Left lobe of liver (tissue), 2 donors: ENCODE data around the gene OR2AJ1. TPM values are rescaled to one million over a fixed set of nuclear protein-coding genes. Genes with fewer than 3 reads are reported as not detected.

Experiments used
- ATAC-seq: fragments of 200-7000 bp; cut with Tn5 transposase; one replicate; pipeline ENCODE4 v1.9.1; 2020; ENCODE audit warnings: mild to moderate bottlenecking, moderate library complexity
- DNase-seq: peaks from one replicate; pipeline ENCODE4 v3.0.0-alpha.2; 2020; ENCODE audit warnings: low spot score
- total RNA-seq: library from RNA; stranded (reverse); gene quantifications from one replicate; pipeline ENCODE4 v1.2.1, GENCODE V29; 2021
- donor health status: DM: no; HTN: no; CAD: no; lungs with moderate emphysema.
- donor health status: DM: no; HTN: yes; CAD: no.

The OR2AJ1 gene
- total RNA-seq, 1 donor from 2014 or later = not detected

DNA sequence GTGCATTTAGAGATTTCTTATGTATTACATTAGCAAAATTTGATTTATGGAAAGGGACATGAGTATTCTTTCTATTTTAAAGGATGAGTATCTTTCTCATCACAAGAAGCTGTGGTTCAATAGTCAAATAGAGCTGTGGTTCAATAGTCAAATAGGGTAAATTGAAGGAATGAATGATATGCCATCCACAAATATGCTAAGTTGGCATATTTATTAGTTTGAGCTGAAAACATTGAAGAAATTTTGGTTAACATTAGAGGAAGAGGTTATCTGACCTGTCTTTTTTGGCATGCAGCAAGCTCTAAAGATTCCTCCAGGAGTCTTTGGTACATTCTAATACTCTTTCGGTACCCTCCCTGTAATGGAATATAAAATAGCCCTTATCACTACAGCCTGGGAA is 28.7 kb downstream of the OR2AJ1 start:
- DNase-seq (no peak), ATAC-seq (no peak)

- ATAC-seq (no peak), DNase-seq (no peak)
These were observed 37.1 kb downstream of the OR2AJ1 start for GRCh38 chr1:247961791-247962190.

DNA sequence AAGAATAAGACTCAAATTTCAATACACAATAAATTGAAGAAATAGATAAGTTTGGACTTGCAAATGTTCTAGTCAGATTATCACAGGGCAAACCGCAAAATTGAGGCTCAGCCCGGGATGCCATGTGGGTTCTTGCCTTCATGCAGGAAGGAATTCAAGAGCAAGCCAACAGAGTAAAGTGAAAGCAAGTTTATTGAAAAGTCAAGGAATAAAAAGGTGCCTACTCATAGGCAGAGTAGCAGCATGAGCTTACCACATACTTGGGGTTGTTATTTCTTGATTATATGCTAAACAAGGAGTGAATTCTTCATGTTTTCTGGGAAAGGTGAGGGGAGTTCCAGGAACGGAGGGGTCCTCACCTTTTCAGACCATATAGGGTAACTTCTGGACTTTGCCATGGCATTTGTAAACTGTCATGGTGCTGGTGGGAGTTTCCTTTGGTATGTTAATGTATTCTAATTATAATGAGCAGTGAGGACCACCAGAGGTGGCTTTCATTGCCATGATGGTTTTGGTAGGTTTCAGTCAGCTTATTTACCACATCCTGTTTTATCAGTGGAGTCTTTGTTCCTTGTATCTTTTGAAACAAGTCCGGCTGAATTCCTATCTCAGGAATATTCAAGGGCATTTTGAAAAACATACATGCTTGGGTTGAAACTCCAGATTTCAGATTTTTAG is 38.4 kb downstream of the OR2AJ1 start:
- ATAC-seq = no peak
- no peak for DNase-seq

GRCh38 chr1:247964933-247965332 is 40.2 kb downstream of the OR2AJ1 start, which contains the start of gene OR2AK2:
OR2AK2 (plus strand) TSS chr1:247965233; CDS start chr1:247965377, 144 bp downstream.
- DNase-seq (no peak), ATAC-seq (no peak)

- ATAC-seq (no peak), DNase-seq (no peak)
These were observed 42.0 kb downstream of the OR2AJ1 start for GRCh38 chr1:247966532-247967204.

Other genes with a start within 250 kb of the OR2AJ1 start
- gene OR13G1, start 245.2 kb upstream of the OR2AJ1 start, total RNA-seq = not detected
- not detected for gene OR6F1, start 208.2 kb upstream of the OR2AJ1 start, total RNA-seq
- gene OR14K1, start 186.3 kb upstream of the OR2AJ1 start, total RNA-seq = not detected
- gene OR14A2, start 176.7 kb upstream of the OR2AJ1 start, total RNA-seq = not detected
- gene OR1C1, start 164.3 kb upstream of the OR2AJ1 start, total RNA-seq = not detected
- gene OR14A16, start 100.8 kb upstream of the OR2AJ1 start, total RNA-seq = not detected
- not detected for gene OR11L1, start 83.0 kb upstream of the OR2AJ1 start, total RNA-seq
- 0.18 TPM for gene TRIM58, start 67.7 kb upstream of the OR2AJ1 start, total RNA-seq
- gene OR2W3, start 29.3 kb upstream of the OR2AJ1 start, total RNA-seq = not detected
- gene OR2T8, start 4.6 kb upstream of the OR2AJ1 start, total RNA-seq = not detected
- gene OR2L8, start 24.0 kb downstream of the OR2AJ1 start, total RNA-seq = not detected
- gene OR2AK2, start 40.3 kb downstream of the OR2AJ1 start, total RNA-seq = not detected
- not detected for gene OR2L5, start 88.8 kb downstream of the OR2AJ1 start, total RNA-seq
- gene OR2L2, start 105.2 kb downstream of the OR2AJ1 start, total RNA-seq = 0.05 TPM
- not detected for gene OR2L3, start 121.9 kb downstream of the OR2AJ1 start, total RNA-seq
- not detected for gene OR2L13, start 170.3 kb downstream of the OR2AJ1 start, total RNA-seq
- not detected for gene OR2M5, start 220.3 kb downstream of the OR2AJ1 start, total RNA-seq
- gene OR2M2, start 249.9 kb downstream of the OR2AJ1 start, total RNA-seq = not detected